Hepatic stellate cell (primary cell): ENCODE measurements around the gene GPC6.

Experiments used
- DNase-seq: peaks from one replicate; pipeline ENCODE4 v3.0.0; 2011; ENCODE audit warnings: low spot score

Gene GPC6

DNA sequence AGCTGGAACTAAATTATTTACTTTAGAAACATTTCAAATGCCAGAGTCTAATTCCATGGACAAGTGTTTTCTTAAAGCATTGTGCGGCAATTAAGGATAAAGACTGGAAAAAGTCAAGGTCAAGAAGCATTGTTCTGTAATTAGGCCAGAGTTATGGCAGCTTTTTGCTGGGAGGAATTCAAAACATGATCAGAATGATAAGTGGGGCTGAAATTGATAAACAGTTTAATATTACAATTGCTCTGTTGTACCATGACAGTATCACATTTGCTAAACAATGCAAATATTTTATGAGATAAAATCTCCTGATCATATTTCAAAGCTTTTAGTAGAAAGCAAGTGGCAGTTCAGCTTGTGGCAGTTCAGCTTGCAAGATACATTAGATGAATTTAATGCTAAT, 513.7 kb downstream of the GPC6 start:
- DNase-seq: no peak

DNA sequence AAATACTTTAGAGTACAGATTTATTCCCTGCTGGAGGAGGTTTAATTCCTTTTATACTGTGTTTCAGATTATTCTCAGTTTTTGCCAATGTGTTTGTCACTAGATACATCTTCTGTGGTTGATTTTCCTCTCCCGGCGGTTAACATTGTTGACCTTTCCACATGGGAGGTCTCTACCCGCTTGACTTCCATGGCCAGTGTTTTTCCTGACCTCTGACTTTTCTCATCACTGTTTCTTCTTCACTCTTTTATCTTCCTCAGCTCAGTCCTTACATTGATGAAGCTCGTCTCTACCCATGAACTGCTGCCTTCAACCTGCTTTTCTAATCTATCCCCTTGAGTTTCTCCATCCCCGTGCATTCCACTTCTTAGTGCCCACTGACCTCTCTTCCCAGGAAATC, 517.4 kb downstream of the GPC6 start:
- no peak for DNase-seq

DNA sequence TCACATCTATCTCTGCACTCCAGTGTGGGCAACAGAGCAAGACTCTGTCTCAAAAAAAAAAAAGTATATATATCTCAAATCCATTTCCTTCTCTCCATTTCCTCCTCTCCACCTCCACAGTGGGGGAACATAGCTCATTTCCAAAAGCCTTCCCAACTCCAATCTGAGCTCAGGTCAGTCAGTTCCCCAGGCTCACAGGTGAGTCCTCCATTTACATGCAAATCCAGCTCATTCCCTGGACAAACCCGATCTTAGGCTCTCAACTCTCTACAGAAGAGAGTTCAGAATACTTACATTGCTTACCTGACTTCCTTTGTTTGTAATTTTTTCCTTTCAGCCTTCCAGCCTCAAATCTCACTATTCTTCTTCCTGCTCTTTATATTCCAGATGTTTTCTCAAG, 518.3 kb downstream of the GPC6 start:
- DNase-seq: no peak

DNA sequence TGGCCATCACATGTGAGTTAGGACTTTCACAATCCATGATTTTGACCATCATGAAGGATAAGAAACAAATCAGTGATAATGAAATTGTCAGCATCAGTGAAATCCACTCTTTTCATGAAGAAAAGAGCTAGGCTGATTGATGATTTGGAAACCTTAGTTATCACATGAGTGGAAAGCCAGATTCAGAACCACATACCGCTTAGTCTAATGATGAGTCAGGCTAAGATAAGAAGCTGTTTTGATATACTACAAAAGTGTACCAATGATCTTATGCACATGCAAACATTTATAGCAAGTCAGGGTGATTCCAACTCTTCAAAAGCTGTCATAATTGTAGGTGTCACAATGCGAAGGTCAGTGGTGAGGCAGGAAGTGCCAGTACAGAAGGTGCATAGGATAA, 519.3 kb downstream of the GPC6 start:
- no peak for DNase-seq

DNA sequence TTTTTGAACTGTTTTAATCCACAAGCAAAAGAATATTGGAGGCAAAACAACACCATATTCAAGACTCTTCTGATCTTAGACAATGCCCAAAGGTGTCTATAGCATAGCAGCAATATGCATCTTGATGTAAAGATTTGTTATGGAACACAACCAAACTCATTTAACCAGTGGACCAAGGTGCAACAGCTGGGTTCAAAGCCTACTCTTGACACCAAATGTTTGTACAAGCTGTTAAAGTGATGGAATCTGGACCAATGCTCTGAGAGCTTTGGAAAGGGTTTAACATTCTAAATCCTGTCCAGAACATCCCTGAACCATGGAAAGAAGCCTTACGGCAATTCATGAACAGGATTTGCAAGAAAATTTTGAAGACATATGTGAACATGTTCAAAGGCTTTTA, 520.0 kb downstream of the GPC6 start:
- no peak for DNase-seq

DNA sequence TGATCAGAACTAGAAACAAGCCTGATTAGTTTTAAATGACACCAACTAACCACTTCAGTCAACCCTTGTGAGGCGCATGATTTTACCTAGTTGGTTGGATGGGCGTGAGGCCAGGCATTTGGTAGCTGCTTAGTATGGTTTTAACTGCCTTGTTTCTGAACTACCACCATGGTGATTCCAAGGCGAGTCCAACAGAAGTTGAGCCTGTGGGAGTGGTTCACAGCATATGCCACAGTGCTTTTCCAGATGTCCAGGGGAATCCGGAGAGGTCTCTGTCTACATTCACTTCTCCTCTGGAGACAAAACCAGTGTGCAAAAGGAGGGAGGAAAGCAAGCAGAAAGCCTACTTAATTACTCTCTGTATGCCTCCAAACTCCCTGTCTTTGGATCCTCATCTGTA, 524.1 kb downstream of the GPC6 start:
- no peak for DNase-seq

DNA sequence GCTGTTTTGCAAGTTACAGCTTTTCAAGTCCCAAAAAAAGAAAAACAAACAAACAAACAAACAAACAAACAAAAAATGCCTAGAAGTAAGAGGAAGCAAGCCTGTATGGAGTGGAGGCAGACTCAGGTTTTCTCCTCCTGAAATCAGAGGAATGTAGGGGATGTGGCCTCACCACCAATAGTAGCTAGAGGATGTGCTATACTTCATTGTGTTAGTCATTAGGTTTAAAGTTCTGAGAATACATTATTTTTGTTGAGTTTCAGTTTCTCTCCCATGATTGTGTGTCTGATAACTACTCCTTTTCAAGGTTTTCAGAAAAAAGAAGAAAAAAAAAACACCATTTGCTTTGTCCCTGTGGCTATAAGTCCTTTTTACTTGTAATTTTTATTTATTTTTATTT, 524.5 kb downstream of the GPC6 start:
- no peak for DNase-seq

DNA sequence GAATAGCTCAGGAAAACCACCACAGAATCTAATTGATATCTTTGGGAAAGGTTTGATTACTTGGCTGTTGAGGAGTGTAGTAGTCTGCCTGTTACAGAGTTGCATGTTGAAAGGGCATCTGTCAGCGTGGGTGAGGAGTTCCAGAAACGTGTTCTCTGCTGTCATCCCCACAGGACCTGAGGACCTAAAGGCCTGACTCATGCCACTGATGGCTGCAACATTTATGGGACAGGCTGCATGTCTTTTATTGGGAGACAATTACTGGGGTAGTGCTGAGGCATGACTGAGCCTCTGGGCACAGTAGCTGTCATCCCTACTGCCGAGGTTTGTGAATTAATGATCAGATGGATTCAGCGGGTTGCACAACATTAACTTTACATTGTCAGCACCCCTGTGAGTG, 525.9 kb downstream of the GPC6 start:
- no peak for DNase-seq

DNA sequence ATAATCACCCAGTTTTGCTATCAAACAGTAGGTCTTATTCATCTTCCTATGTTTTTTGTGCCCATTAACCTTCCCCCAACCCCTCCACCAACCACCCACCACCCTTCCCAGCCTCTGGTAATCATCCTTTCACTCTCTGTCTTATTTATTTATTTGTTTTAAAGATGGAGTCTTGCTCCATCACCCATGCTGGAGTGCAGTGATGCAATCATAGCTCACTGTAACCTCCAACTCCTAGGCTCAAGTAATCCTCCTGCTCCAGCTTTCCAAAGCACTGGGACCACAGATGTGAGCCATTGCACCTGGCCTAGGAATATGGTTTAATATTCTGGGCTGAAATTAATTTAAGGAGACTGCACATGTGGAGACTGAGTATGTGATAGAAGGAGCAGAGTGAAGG, 527.0 kb downstream of the GPC6 start:
- DNase-seq: no peak

DNA sequence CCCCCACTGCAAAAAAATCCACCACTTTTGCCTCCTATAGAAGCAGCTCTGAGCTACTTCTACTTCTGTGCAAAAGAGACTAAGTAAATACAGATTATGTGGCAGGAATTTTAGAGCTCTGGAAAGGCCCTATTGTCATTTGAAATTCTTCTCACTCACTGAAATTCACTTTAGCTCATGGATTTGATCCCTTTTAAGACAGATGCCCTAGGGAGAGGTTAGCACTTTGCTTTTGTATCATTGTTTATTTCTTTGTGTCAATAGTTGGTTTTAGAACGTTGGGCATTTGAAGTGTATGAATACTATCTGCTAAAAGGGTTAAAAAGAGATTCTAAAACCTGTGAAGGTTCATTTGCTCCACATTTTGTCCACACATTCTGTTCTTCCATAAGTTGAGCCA, 528.7 kb downstream of the GPC6 start:
- no peak for DNase-seq

DNA sequence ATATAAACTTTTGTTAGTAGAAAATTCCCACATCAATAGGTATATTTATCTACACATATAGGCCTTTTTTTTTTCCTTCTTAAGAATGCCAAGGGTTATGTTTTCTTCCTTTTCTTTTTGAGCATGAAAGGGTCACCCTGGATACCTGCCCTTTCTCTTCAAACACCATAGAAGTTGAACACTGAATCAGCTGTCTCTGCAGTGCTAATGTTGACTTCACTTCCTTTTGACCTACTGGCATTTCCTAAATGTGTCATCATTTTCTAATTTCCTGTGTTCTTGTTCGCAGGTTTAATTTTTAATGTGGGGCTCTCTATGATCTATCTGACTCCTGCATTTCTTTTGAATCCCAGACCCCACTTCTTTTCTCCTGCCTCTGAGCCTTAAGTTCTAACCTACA, 532.0 kb downstream of the GPC6 start:
- DNase-seq: no peak

DNA sequence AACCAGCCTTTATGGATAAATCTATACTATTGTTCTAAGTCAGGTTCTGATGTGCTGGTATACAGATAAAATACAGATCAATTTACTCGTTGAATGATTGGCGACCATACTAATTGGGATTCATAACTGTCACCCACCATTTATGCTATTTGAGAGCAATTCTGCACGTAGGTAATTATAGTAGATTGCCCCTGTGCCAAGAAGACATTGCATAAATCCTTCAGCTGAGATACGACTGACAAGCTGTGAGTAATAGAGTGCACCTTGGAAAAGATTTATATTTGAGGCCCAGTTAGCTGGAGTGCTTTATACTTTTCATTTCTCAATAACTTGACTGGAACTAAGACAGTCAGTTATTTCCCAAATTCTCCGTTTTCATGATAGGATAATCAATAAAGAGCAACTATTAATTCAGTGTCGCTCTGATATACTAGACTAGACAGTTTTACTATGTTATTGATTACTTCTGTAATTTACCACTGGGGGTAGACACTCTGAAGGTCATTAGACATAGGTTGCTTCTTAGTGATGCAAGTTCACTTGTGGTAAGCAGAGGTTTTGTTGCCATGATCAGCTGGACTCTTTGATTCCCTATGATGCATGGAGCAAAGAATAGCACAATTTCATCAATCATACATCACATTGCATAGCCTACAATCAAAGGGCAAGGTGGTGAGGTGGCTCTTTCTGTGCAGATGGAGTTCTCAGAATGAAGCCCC, 536.3 kb downstream of the GPC6 start:
- no peak for DNase-seq

DNA sequence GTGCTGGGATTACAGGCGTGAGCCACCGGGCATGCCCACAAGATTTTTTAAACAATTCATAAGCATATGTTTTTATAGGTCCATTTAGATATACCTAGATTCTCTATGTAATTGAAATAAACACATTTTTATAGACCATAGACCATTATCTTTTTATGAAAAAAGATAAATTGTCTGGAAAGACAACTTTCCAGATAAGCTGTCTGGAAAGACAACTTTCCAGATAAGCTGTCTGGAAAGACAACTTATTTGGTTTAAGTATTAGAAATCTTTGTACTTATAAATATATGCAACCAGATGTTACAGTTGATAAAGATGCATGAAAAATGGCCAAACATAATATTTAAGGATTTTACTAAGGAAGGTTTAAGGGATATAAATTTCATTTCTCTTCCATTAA, 538.5 kb downstream of the GPC6 start:
- no peak for DNase-seq

DNA sequence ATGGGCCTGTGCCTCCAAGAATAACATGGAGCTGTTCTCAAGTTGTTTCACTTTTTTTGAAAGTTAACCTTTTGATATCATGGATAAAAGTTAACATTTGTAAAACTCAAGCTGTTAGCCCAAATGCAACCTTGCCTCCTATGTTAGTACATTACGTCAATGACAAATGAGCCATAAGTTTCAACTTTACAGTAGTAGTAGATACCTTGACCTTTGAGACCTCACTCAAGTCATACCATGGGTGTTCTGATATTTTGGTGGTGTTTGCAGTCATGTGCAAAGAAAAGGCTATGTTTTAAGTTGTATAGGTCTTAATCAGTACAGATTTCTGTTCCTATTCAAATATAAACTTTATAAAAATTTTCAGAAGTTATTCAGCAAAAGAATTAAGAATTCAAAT, 539.2 kb downstream of the GPC6 start:
- no peak for DNase-seq

DNA sequence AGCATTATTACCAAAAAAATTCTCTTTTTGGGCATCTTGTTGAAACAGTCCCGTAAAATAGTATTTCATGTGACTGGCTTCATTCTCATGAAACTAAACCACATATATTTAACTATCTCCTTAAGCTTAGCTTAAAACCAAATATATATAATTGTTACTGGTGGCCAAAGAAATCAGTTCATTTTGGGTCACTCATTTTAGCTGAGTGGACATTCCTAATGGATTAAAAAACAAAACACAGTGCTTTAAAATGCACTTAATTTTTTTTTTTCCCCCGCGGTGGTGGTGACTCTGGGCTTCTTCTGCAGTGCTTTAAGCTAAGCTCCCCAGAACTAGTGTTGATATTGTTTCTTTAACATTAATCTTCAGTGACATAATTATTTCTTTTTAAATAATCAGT, 540.1 kb downstream of the GPC6 start:
- DNase-seq: no peak

DNA sequence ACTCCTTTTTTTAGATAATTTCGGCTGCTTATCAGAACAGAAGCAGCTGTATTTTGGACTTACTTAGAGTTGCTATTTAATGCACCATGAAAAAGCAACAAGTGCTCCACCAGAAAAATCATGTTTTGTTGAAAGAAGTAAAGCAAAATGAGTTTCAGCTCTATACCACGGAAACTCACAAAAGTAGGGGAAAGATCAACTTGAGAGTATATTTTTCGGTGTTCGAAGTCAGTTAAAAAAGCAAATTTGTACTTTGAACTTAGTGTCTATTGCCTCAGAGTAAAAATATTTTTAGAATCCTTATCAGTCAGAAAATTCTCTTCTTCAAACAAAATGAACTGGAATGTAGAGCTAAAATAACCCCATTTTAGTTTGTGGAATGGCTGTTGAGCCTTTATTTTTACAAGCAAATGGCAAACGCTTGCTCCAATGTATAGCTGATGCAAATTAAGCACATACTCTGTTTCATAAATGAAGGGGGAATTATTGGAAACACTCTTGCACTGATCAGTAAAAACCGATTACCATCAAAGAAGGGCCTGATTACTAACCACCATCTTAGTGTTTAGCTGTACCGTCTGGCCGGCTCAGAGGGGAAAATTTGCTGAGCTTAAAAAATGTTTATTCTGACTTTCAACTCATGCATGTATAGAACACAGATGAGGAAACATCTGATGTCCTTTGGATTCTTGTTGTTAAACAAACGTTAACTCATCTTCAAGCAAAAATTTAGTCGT, 540.7 kb downstream of the GPC6 start:
- no peak for DNase-seq

DNA sequence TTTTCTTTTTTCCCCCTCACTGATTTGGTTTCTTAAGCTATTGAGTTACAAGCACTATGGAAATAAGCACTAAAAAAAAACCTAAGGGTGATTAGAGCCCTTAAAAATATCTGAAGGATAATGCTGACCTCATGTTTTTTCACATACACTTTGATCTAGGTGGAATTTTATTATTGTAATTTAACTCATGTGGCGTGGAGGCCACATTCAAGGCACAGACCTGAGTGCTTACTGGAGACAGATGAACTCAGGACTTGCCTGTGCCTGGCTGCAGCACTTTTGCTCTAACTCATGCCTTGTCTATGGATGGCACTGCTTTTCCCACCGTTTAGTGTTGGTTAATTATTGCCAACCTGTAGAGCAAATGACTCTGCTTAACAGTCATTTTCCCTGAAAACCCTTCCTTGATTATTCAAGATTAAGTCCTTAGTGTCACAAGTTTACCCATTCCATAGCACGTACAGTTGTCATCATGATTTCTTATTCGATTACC, 541.4 kb downstream of the GPC6 start:
- no peak for DNase-seq

DNA sequence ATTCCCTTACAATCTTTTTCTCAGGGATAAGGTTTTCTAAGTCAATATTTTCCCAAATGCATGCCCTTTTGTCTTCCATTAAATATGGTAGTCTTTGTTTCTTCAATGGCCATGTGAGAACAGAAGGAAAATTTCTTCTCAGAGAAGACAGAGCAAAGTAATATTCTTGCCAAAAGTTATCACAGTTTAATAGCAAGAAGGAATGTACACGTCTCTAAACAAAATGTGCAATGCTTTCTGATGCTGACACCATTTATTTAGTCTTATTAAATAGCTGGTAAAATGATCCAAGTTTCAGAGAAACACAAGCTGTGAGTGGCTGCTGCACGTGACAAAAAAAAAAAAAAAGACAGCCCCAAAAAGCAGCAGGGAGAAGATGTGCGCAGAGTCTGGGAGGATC, 542.5 kb downstream of the GPC6 start:
- no peak for DNase-seq

DNA sequence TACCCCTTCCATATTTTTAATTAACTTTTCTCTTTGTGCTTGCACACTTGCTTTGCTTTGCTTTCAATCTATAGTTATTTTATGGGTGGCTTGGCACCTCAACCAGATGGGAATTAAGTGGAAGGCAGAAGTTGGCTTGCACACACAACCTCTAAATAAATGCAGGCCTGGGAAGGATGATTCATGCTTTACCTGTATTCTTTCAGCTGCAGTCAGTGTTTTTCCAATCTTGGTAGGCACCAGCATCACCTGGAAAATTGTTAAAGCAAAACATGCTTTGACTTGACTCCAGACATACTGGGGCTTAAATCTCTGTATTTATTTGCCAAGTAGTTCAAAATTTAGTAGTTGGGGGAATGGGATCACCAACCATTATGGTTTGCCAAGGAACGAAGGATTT, 543.0 kb downstream of the GPC6 start:
- no peak for DNase-seq

DNA sequence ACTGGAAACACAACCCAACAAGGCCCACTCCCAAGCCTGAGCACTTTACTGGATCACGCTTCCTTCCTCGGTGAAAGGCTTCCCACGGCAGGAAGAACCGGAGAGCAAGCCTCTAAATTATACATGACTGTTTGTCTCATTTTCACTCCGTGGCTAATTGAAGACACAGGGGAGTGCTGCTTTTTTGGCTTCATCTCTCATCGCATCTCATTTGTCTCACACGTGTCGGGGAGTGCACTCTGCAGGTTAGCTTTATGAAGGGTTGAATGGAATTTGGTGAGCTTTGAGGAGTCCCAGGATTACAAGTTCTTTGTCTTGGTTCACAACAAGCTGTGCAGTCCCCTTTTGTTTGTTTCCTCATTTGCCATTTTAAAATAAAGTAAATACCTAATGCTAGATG, 544.6 kb downstream of the GPC6 start:
- DNase-seq: no peak

DNA sequence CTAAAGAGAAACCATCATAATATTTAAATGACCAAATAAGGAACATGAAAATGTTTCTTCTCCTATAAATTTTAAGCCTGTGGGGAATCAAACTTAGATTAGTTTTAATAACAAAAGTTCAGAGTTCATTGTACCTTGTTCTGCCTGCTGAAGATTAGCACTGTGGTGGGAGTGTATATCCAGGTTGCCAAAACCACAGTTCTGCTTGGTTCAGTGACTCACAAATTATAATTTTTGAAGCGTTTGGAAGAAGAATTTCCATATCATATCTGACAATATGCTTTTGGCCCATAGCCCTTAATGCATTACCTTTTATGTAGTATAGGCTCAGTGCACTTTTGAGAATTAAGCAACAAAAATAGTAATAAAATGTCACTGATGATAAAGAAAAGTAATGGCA, 545.2 kb downstream of the GPC6 start:
- no peak for DNase-seq

DNA sequence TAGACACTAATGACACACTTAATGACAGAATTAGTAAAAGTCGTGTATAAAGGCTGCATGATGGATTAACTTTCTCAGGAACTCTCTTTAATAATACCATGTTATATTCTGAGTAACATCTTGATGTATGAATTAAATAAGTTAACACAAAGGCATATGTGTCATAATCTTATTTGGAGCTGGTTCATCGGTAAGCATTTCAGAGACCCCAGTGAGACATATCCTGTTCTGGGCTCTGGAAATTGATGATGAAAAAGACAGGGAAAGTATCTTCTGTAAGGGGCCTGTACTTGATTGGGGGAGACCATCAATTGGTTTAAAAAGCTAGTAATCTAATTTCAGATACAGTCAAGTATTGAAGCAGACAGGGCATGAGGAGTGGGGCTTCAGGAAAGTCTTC, 547.9 kb downstream of the GPC6 start:
- DNase-seq: no peak

DNA sequence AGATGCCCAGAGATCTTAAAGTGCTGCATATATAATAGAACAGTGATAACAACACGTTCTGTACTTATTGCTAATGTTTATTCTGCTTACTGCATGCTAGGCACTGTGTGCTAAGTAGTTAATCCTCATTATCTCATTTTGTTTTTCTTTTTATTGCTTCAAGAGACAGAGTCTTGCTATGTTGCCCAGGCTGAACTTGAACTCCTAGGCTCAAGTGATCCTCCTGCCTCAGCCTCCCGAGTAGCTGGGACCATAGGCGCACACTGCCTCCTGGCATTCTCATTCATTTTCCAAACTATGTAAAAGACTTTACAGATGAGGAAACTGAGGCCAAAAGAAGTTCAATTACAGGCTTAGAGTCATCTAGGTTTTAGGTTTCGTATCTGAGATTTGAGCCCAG, 548.4 kb downstream of the GPC6 start:
- DNase-seq: no peak
